H1 (cell line): Measurements from ENCODE around the gene CD63. TPM values are rescaled to one million over a fixed set of nuclear protein-coding genes. Genes with fewer than 3 reads are reported as not detected.
A peak's percentile ranks its signal among the peaks of the same experiment; 100 is the strongest.

ENCODE experiments used
- CTCF ChIA-PET: fragments of 300-600 bp; sonication (Branson Sonifier 250); formaldehyde crosslinking; loops from one replicate; lab custom pipeline; 2021; ENCODE audit not compliant: partially characterized antibody; lab: Charles Lee
- POLR2A ChIA-PET: fragments of 300-600 bp; sonication (Branson Sonifier 250); formaldehyde crosslinking; loops from one replicate; lab custom pipeline; 2021; ENCODE audit warnings: inconsistent platforms; ENCODE audit not compliant: partially characterized antibody; lab: Charles Lee
- DNase-seq, 2 experiments: peaks; one replicate each; pipeline versions ENCODE4 v3.0.0 to v3.0.0-alpha.2; 2010 to 2022; ENCODE audit warnings: low spot score in 2 of 2, low read depth in 1 of 2, mixed read lengths in 1 of 2
- FAIRE-seq: peaks from 2 replicates; lab custom pipeline; 2011; peaks lifted over from hg19 to GRCh38; lab: Jason Lieb, UNC
- H2AFZ ChIP-seq: 2 replicates; pipeline ENCODE4 v1.8.1; 2012; ENCODE audit warnings: low read length, inconsistent platforms
- H2AK5ac ChIP-seq: 2 replicates; pipeline ENCODE4 v1.6.1; 2013; ENCODE audit warnings: low read depth, low read length
- H2BK120ac ChIP-seq: replicated peaks from 2 replicates; pipeline ENCODE3; 2013; ENCODE audit warnings: low read depth, low read length, inconsistent platforms
- H2BK12ac ChIP-seq: 2 replicates; pipeline ENCODE4 v1.6.1; 2013; ENCODE audit warnings: low read depth, low read length
- H2BK15ac ChIP-seq: 2 replicates; pipeline ENCODE4 v1.6.1; 2013; ENCODE audit warnings: low read length
- H2BK20ac ChIP-seq: 2 replicates; pipeline ENCODE4 v1.6.1; 2013; ENCODE audit warnings: low read length
- H2BK5ac ChIP-seq: 2 replicates; pipeline ENCODE4 v1.6.1; 2013; ENCODE audit warnings: low read depth, low read length
- H3K14ac ChIP-seq: 2 replicates; pipeline ENCODE4 v1.6.1; 2013; ENCODE audit warnings: inconsistent platforms; ENCODE audit not compliant: insufficient read length
- H3K18ac ChIP-seq: 2 replicates; pipeline ENCODE4 v1.6.1; 2013; ENCODE audit warnings: low read length; ENCODE audit errors: extremely low read depth
- H3K23ac ChIP-seq: 2 replicates; pipeline ENCODE4 v1.6.1; 2013; ENCODE audit warnings: inconsistent platforms; ENCODE audit not compliant: insufficient read length
- H3K23me2 ChIP-seq: 2 replicates; pipeline ENCODE4 v1.6.1; 2013; ENCODE audit warnings: low read depth, low read length
- H3K27ac ChIP-seq: 2 replicates; pipeline ENCODE4 v1.6.1; 2011; ENCODE audit warnings: low read depth, low read length, inconsistent platforms
- H3K27me3 ChIP-seq, 4 experiments: replicated peaks in 1 of 4; 1 replicate in 1 of 4; 2 replicates in 3 of 4; pipeline versions ENCODE4 v1.6.1 to v1.8.1; 2011 to 2013; ENCODE audit warnings: low read length in 3 of 4, mild to moderate bottlenecking in 3 of 4, inconsistent platforms in 2 of 4, mixed read lengths in 2 of 4, moderate library complexity in 1 of 4; ENCODE audit not compliant: control insufficient read depth in 3 of 4, insufficient read depth in 3 of 4; ENCODE audit errors: extremely low read depth in 1 of 4
- H3K36me3 ChIP-seq, 4 experiments: 2 replicates each; pipeline versions ENCODE4 v1.6.1 to v1.8.1; 2011 to 2013; ENCODE audit warnings: mild to moderate bottlenecking in 4 of 4, low read length in 3 of 4, moderate library complexity in 2 of 4, control low read depth in 1 of 4, inconsistent platforms in 1 of 4; ENCODE audit not compliant: insufficient read depth in 4 of 4, control insufficient read depth in 2 of 4
- H3K4ac ChIP-seq: replicated peaks from 2 replicates; pipeline ENCODE3; 2013; ENCODE audit warnings: low read length, low read depth, mixed read lengths, inconsistent platforms; ENCODE audit not compliant: insufficient read length
- H3K4me1 ChIP-seq, 4 experiments: replicated peaks in 1 of 4; 1 replicate in 1 of 4; 2 replicates in 3 of 4; pipeline versions ENCODE4 v1.6.1 to v1.8.1; 2011 to 2013; ENCODE audit warnings: low read length in 3 of 4, inconsistent platforms in 2 of 4, mixed read lengths in 1 of 4; ENCODE audit not compliant: insufficient read depth in 4 of 4, control insufficient read depth in 3 of 4
- H3K4me2 ChIP-seq, 2 experiments: 2 replicates each; pipeline versions ENCODE4 v1.6.1 to v1.8.1; 2011 to 2013; ENCODE audit warnings: low read depth in 2 of 2, low read length in 2 of 2, control low read depth in 1 of 2, inconsistent platforms in 1 of 2, mild to moderate bottlenecking in 1 of 2; ENCODE audit not compliant: insufficient read depth in 1 of 2
- H3K4me3 ChIP-seq, 4 experiments: fragments of 200-600, 300-600 bp in 1 of 4; sonication (generic), shearing (Covaris generic), sonication (Bioruptor Twin) in 1 of 4; 2 replicates each; pipeline versions ENCODE4 v1.5.1 to v1.8.1; 2011 to 2016; ENCODE audit warnings: low read length in 4 of 4, low read depth in 3 of 4, control low read depth in 2 of 4, inconsistent platforms in 2 of 4, mild to moderate bottlenecking in 2 of 4, mixed read lengths in 1 of 4, moderate library complexity in 1 of 4; ENCODE audit not compliant: insufficient read depth in 2 of 4; ENCODE audit errors: extremely low read depth in 1 of 4
- H3K56ac ChIP-seq: replicated peaks from 2 replicates; pipeline ENCODE3; 2013; ENCODE audit warnings: low read depth, mild to moderate bottlenecking, mixed read lengths, low read length, inconsistent platforms; ENCODE audit not compliant: insufficient read length
- H3K79me1 ChIP-seq: 2 replicates; pipeline ENCODE4 v1.6.1; 2013; ENCODE audit warnings: low read depth, low read length, control low read depth
- H3K79me2 ChIP-seq, 2 experiments: 2 replicates each; pipeline versions ENCODE4 v1.6.1 to v1.8.1; 2012 to 2013; ENCODE audit warnings: low read length in 2 of 2, mild to moderate bottlenecking in 2 of 2, inconsistent platforms in 1 of 2; ENCODE audit not compliant: insufficient read depth in 2 of 2, control insufficient read depth in 1 of 2
- H3K9ac ChIP-seq, 4 experiments: replicated peaks in 1 of 4; 1 replicate in 1 of 4; 2 replicates in 3 of 4; pipeline versions ENCODE4 v1.6.1 to v1.8.1; 2011 to 2013; ENCODE audit warnings: low read depth in 3 of 4, low read length in 3 of 4, control low read depth in 2 of 4, mild to moderate bottlenecking in 2 of 4, moderate library complexity in 2 of 4, inconsistent platforms in 1 of 4; ENCODE audit errors: extremely low read depth in 1 of 4
- H3K9me3 ChIP-seq, 2 experiments: 2 replicates each; pipeline versions ENCODE4 v1.6.1 to v1.8.1; 2012 to 2013; ENCODE audit warnings: mild to moderate bottlenecking in 2 of 2, moderate library complexity in 2 of 2, control low read depth in 1 of 2, inconsistent platforms in 1 of 2, low read depth in 1 of 2, low read length in 1 of 2, mixed read lengths in 1 of 2; ENCODE audit not compliant: insufficient read depth in 2 of 2
- H4K20me1 ChIP-seq, 2 experiments: replicated peaks in 1 of 2; 2 replicates each; pipeline versions ENCODE3 to v1.8.1; 2011 to 2013; ENCODE audit warnings: inconsistent platforms in 2 of 2, low read length in 2 of 2, mild to moderate bottlenecking in 1 of 2; ENCODE audit not compliant: insufficient read depth in 2 of 2, control insufficient read depth in 1 of 2
- H4K5ac ChIP-seq: 2 replicates; pipeline ENCODE4 v1.6.1; 2013; ENCODE audit warnings: low read length, low read depth, mixed read lengths, inconsistent platforms; ENCODE audit not compliant: insufficient read length
- H4K8ac ChIP-seq: 2 replicates; pipeline ENCODE4 v1.8.0; 2013; ENCODE audit warnings: mild to moderate bottlenecking, moderate library complexity, low read length, inconsistent platforms; ENCODE audit not compliant: insufficient read depth; ENCODE audit errors: extremely low read depth
- H4K91ac ChIP-seq: replicated peaks from 2 replicates; pipeline ENCODE3; 2013; ENCODE audit warnings: low read length, mixed read lengths, inconsistent platforms; ENCODE audit not compliant: insufficient read length
- ATF2 ChIP-seq: IDR thresholded peaks from 2 replicates; pipeline ENCODE4 v1.6.1; 2012; ENCODE audit warnings: low read length, inconsistent platforms
- ATF3 ChIP-seq: IDR thresholded peaks from 2 replicates; pipeline ENCODE4 v1.6.1; 2011; ENCODE audit warnings: low read depth, mild to moderate bottlenecking, low read length; ENCODE audit not compliant: insufficient read depth
- CBX8 ChIP-seq: fragments of 300-800, 300-1000 bp; sonication (generic); IDR thresholded peaks from 2 replicates; pipeline ENCODE4 v1.7.1; 2016; ENCODE audit warnings: low read depth, low read length, borderline replicate concordance
- CTBP2 ChIP-seq: IDR thresholded peaks from 2 replicates; pipeline ENCODE4 v1.7.0; 2011; ENCODE audit warnings: borderline replicate concordance, mild to moderate bottlenecking, moderate library complexity, mixed read lengths, low read length; ENCODE audit not compliant: insufficient read depth, insufficient read length
- PHF8 ChIP-seq: fragments of 200-600 bp; sonication (generic); conservative IDR thresholded peaks from 2 replicates; pipeline ENCODE4 v1.7.1; 2012; ENCODE audit warnings: low read depth, mild to moderate bottlenecking, inconsistent platforms, low read length, moderate library complexity
- SP1 ChIP-seq: IDR thresholded peaks from 2 replicates; pipeline ENCODE4 v1.6.1; 2011; ENCODE audit warnings: low read depth, low read length
- SRF ChIP-seq: IDR thresholded peaks from 2 replicates; pipeline ENCODE4 v1.6.1; 2011; ENCODE audit warnings: mild to moderate bottlenecking, low read depth, low read length, moderate library complexity
- TCF12 ChIP-seq: IDR thresholded peaks from 2 replicates; pipeline ENCODE4 v1.6.1; 2011; ENCODE audit warnings: low read depth, mild to moderate bottlenecking, low read length
- YY1 ChIP-seq: IDR thresholded peaks from 2 replicates; pipeline ENCODE4 v1.6.1; 2011; ENCODE audit warnings: low read depth, mild to moderate bottlenecking, low read length
- WGBS, 2 experiments: shearing (Covaris generic) in 1 of 2; methylation state at CpG; one replicate each; pipeline versions ENCODE4 v1.1.6 to v1.1.7; 2013 to 2015; ENCODE audit warnings: low lambda C conversion rate in 2 of 2, mixed read lengths in 2 of 2, inconsistent platforms in 1 of 2, low coverage in 1 of 2, missing lambda C conversion rate in 1 of 2; ENCODE audit not compliant: insufficient replicate concordance in 2 of 2, insufficient coverage in 1 of 2, insufficient read length in 1 of 2; ENCODE audit errors: extremely low coverage in 1 of 2, missing lambda C conversion rate in 1 of 2; 5-methylcytosine and 5-hydroxymethylcytosine counted together
- polyA plus RNA-seq, 7 experiments: library from polyadenylated mRNA; depleted of rRNA in 3 of 7; stranded (reverse) in 5 of 7; unstranded in 2 of 7; fragments of >200 nt in 5 of 7; fragments of 200-250 nt in 2 of 7; gene quantifications; 1 replicate in 5 of 7; 2 replicates in 1 of 7; 4 replicates in 1 of 7; pipeline versions ENCODE4 v1.2.1 to v1.2.3, GENCODE V29; 2011 to 2013; ENCODE audit warnings: missing spikeins in 2 of 7, mixed read lengths in 2 of 7
- total RNA-seq: library from RNA; stranded (reverse); fragmentation: NEBNext Ultra II Directional; extraction: Animal tissue kit (Norgen Biotek cat#: 25700); gene quantifications from 2 replicates; pipeline ENCODE4 v1.2.1, GENCODE V29; 2021

CD63 gene
- total and polyA plus RNA-seq, 2 of the 8 experiments (the other 6 are each of a cell fraction or from before 2014, with no cell fraction given), result 440 to 526 TPM

DNA sequence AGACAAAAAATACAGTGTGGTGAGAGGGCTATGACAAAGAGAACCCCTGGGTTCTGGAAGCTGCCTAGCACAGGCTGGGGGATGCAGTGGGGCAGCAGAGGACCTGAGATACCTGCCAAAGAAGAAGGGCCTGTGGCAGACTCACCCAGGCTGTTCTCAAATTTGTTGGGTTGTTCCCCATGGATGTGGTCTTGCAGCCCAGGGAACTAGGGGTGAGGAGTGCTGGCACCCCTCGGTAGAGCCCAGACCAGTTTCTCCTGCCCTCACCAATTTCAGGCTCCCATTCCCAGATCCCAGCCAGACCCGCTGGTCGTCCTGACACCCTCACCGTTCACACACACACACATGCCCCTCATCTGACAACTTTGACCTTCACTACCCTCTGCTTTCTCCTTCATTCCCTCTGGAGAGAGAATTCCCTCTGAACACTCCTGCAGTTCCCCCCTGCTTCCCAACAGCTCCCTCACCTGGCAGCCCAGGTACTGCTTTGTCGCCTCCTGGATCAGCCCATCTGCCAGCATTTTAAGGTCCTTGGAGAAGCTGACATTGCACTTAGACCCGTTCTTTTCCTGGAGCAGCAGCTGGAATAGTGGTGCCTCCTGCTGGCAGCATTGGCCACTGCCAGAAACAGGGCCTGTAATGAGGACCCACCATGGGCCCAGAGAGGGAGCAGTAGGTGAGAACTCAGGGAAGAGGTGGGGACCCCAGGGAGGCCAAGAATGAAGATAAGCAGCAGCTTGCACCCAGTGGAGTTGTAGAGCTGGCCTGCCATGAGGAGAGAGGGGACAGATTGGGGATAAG, 8.2 kb upstream of the CD63 start:
- Histone ChIP-seq H2BK120ac (no peak overlapping the region), H4K5ac (no peak overlapping the region), H3K79me1 (no peaks in the 10 kb centered on the region), H2BK20ac (no peak overlapping the region), H3K27ac (no peak overlapping the region), H3K56ac (no peak overlapping the region), H3K9me3 (no peaks in the 10 kb centered on the region), H3K79me2 (no peaks in the 10 kb centered on the region), H3K27me3 (no peaks in the 10 kb centered on the region), H3K4me3 (peak overlapping the region in 1 of 4 experiments; percentile 62; a peak in 2 of 8 replicates), H3K9ac (no peak overlapping the region; a peak in 1 of 7 replicates), H4K20me1 (no peaks in the 10 kb centered on the region), H2AFZ (no peak overlapping the region), H3K4me2 (peak overlapping the region; percentile 77 to 86; a peak in 3 of 4 replicates), H3K18ac (no peak overlapping the region), H2AK5ac (no peak overlapping the region), H2BK15ac (peak overlapping the region; percentile 65; the same call in 1 of the 2 replicates), H4K8ac (no peak overlapping the region), H3K36me3 (no peaks in the 10 kb centered on the region), H2BK5ac (peak overlapping the region; percentile 47; the same call in 1 of the 2 replicates), H3K14ac (no peak overlapping the region), H3K4me1 (peaks cover 2 to 18% (median 8%) of the 10 kb centered on the region in 4 experiments; a peak in 6 of 7 replicates), H3K23ac (no peak overlapping the region), H2BK12ac (no peak overlapping the region; the same call in 1 of the 2 replicates), H3K4ac (no peak overlapping the region), H3K23me2 (peaks cover 3% of the 10 kb centered on the region), H4K91ac (no peak overlapping the region)
- peak in 1 of 2 experiments; percentile 93 for DNase-seq
- CTCF ChIA-PET, result interaction anchor here (0.6 to 11.1 kb wide), 44 partner anchors 7 to 1339 kb away, joined by 3 to 229 read pairs (median 6); partner anchors contain the start of genes BLOC1S1, CD63, DNAJC14 and ITGA7
- WGBS, 2 experiments, result 27% methylated on average over 6 of the region's 6 CpGs; no CpG with 5 or more reads in 1 of the 2 experiments
- POLR2A ChIA-PET, result interaction anchor here (1.7 to 34.1 kb wide), 5 partner anchors 14 to 190 kb away, joined by 4 to 809 read pairs (median 13); partner anchors contain the start of genes ITGA7 and PYM1
- FAIRE-seq, result peak; percentile 79
- TF ChIP-seq ATF2 (no peak), CTBP2 (no peak), SP1 (peak; percentile 53), YY1 (peak; percentile 82), TCF12 (peak; percentile 83; the same call in 1 of the 2 replicates), ATF3 (no peak), CBX8 (no peak), SRF (no peak), PHF8 (no peak)
